BE2C (cell line): ENCODE data around the gene APOL1.

Experiments used
- DNase-seq: peaks from one replicate; pipeline ENCODE4 v3.0.0-alpha.2; 2020
- H3K27me3 ChIP-seq: fragments of 250-450 bp; sonication (Bioruptor Pico); 2 replicates; pipeline ENCODE4 v1.5.1; 2020; ENCODE audit warnings: mild to moderate bottlenecking
- H3K36me3 ChIP-seq: fragments of 250-450 bp; sonication (Bioruptor Pico); 2 replicates; pipeline ENCODE4 v1.5.1; 2020; ENCODE audit warnings: mild to moderate bottlenecking
- H3K4me1 ChIP-seq: fragments of 250-450 bp; sonication (Bioruptor Pico); 2 replicates; pipeline ENCODE4 v1.5.1; 2020
- H3K4me3 ChIP-seq: 2 replicates; pipeline ENCODE4 v1.5.1; 2011; ENCODE audit warnings: low read depth, low read length
- H3K9me3 ChIP-seq: fragments of 250-450 bp; sonication (Bioruptor Pico); 2 replicates; pipeline ENCODE4 v1.5.1; 2020
- CTCF ChIP-seq: IDR thresholded peaks from 2 replicates; pipeline ENCODE4 v1.5.1; 2012; ENCODE audit warnings: mild to moderate bottlenecking, low read depth, low read length

Gene APOL1

GRCh38 chr22:36274531-36274930 is 21.6 kb downstream of the APOL1 start:
- TF ChIP-seq CTCF, result no peak
- Histone ChIP-seq H3K4me1 (no peaks in the 10 kb centered on the region), H3K4me3 (no peak overlapping the region), H3K9me3 (no peaks in the 10 kb centered on the region; the same call in 1 of the 2 replicates), H3K36me3 (no peaks in the 10 kb centered on the region), H3K27me3 (no peaks in the 10 kb centered on the region)
- no peak for DNase-seq

- Histone ChIP-seq H3K4me1 (no peaks in the 10 kb centered on the region), H3K9me3 (no peaks in the 10 kb centered on the region; the same call in 1 of the 2 replicates), H3K36me3 (peaks cover 13% of the 10 kb centered on the region), H3K4me3 (no peak overlapping the region), H3K27me3 (no peaks in the 10 kb centered on the region)
- DNase-seq, result peak; percentile 60
- TF ChIP-seq CTCF, result peak; percentile 74
Measured at GRCh38 chr22:36277482-36278291, 24.8 kb downstream of the APOL1 start.

GRCh38 chr22:36279219-36279666 is 26.3 kb downstream of the APOL1 start:
- Histone ChIP-seq H3K4me1 (no peaks in the 10 kb centered on the region), H3K4me3 (no peak overlapping the region), H3K27me3 (no peaks in the 10 kb centered on the region), H3K36me3 (peaks cover 18% of the 10 kb centered on the region), H3K9me3 (no peaks in the 10 kb centered on the region; the same call in 1 of the 2 replicates)
- no peak for DNase-seq
- TF ChIP-seq CTCF, result no peak

DNA sequence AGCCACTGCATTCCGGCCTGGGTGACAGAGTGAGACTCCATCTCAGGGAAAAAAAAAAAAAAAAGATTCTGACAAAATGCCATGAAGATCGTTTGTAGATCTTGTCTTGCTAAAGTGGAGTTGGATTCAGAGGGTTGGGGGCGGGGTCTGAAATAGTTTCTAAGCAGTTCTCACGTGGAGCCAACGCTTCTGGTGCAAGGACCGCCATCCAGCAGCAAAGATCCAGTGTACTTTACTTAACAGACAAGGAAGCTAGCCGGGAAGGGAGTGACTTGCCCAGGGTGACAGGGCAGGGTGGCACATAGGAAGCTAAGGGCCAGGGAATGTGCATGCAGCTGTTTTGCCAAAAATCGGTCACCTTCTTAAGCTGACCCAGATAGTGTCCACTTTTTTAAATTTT is 27.4 kb downstream of the APOL1 start:
- no peaks in the 10 kb centered on the region for H3K4me1 ChIP-seq
- no peak for DNase-seq
- no peak for TF ChIP-seq CTCF
- no peaks in the 10 kb centered on the region for H3K9me3 ChIP-seq
- no peak overlapping the region for H3K4me3 ChIP-seq
- H3K27me3 ChIP-seq, result no peaks in the 10 kb centered on the region
- peaks cover 30% of the 10 kb centered on the region for H3K36me3 ChIP-seq

DNA sequence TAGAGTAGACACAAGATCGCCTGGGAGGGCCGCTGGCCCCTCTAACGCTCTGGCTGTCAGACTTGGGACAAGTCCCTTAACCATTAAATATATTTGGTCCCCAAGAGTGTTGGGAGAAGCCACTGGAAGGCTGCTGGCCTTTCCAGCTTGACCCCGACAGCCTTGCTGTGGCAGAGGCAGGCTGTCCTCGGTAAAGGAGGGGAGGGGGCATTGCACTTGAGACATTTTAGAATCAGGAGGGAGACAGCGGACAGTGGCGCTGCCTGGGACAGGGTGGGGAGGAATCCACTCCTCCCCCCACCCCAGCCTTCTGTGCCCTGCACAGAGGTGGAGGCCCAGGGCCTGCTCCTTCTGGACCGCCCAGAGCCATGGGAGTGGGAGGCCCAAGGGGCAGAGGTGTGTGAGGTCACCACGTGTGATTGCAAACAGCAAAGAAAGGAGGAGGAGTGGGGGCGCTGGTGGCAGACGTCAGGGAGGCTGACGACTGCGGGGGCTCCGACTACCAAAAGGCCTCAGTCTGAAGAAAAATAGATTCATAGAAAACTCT is 28.9 kb downstream of the APOL1 start:
- Histone ChIP-seq H3K36me3 (peaks cover 43% of the 10 kb centered on the region), H3K27me3 (no peaks in the 10 kb centered on the region), H3K9me3 (no peaks in the 10 kb centered on the region), H3K4me3 (no peak overlapping the region), H3K4me1 (no peaks in the 10 kb centered on the region)
- no peak for TF ChIP-seq CTCF
- DNase-seq, result no peak

DNA sequence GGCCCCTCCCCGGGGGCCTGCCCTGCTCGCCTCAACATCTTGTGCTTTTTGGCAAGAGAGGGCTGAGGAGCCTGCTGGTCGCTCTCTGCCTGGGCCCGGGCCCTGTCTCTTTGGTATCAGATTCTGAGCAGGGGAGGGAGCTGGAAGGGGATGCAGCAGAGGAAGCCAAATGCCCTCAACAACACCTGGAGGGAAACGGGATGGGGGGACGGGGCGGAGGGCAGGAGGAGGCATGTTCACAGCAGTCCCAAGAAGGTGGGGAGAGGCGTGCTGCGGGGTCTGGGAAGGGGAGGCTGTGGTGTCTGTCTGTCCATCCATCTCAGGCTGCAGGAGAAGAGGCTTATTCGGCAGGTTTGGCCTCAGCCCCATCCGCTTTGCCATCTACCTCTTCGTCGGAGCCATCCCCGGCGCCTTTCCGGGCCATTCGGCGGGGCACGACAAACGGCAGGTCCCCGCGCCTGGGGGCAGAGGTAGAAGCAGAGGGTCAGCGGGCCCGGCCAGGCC is 29.4 kb downstream of the APOL1 start:
- Histone ChIP-seq H3K9me3 (no peaks in the 10 kb centered on the region), H3K4me3 (no peak overlapping the region), H3K36me3 (peaks cover 43% of the 10 kb centered on the region), H3K27me3 (no peaks in the 10 kb centered on the region), H3K4me1 (no peaks in the 10 kb centered on the region)
- DNase-seq, result no peak
- TF ChIP-seq CTCF, result no peak
